Eye (tissue), 1 donor: ENCODE data around the gene CPLX1.
A peak's percentile ranks its signal among the peaks of the same experiment; 100 is the strongest.

ENCODE experiments used
- DNase-seq: peaks from one replicate; pipeline ENCODE4 v3.0.0-alpha.2; 2015

Gene CPLX1

GRCh38 chr4:854356-854755 lies 28.4 kb upstream of the CPLX1 start:
- DNase-seq = no peak

GRCh38 chr4:853416-853781 lies 27.5 kb upstream of the CPLX1 start:
- DNase-seq = no peak

GRCh38 chr4:851701-852430 lies 25.9 kb upstream of the CPLX1 start:
- no peak for DNase-seq

- DNase-seq = peak; percentile 38
Observed at GRCh38 chr4:850323-850945, 24.5 kb upstream of the CPLX1 start.

- DNase-seq = no peak
Observed at GRCh38 chr4:849478-850175, 23.7 kb upstream of the CPLX1 start.

GRCh38 chr4:848803-849477 lies 23.0 kb upstream of the CPLX1 start:
- DNase-seq = no peak

- DNase-seq = no peak
Observed at GRCh38 chr4:848307-848691, 22.4 kb upstream of the CPLX1 start.

GRCh38 chr4:845836-846251 lies 19.9 kb upstream of the CPLX1 start:
- DNase-seq = no peak

- DNase-seq = no peak
Observed at GRCh38 chr4:845233-845835, 19.4 kb upstream of the CPLX1 start.

GRCh38 chr4:844752-845232 lies 18.9 kb upstream of the CPLX1 start:
- no peak for DNase-seq

GRCh38 chr4:839675-840443 lies 13.9 kb upstream of the CPLX1 start:
- DNase-seq = no peak

GRCh38 chr4:837772-838171 lies 11.8 kb upstream of the CPLX1 start:
- no peak for DNase-seq

GRCh38 chr4:836750-837301 lies 10.9 kb upstream of the CPLX1 start:
- DNase-seq = no peak

GRCh38 chr4:836003-836511 lies 10.1 kb upstream of the CPLX1 start:
- DNase-seq = no peak

- DNase-seq = no peak
Observed at GRCh38 chr4:835148-836002, 9.4 kb upstream of the CPLX1 start.

GRCh38 chr4:834368-835147 lies 8.6 kb upstream of the CPLX1 start:
- DNase-seq = no peak

GRCh38 chr4:833731-834367 lies 7.9 kb upstream of the CPLX1 start:
- DNase-seq = no peak

GRCh38 chr4:833156-833555 lies 7.2 kb upstream of the CPLX1 start:
- DNase-seq = no peak

- DNase-seq = no peak
Observed at GRCh38 chr4:832536-832935, 6.6 kb upstream of the CPLX1 start.
